GM19193 (cell line): ENCODE results near the gene H6PD.

Source experiments
- POLR2A ChIP-seq: IDR thresholded peaks from 4 replicates; pipeline ENCODE4 v1.6.1; 2011; ENCODE audit not compliant: insufficient read depth, insufficient read length; ENCODE audit errors: extremely low read depth

Gene H6PD

GRCh38 chr1:9201401-9202239 is 33.0 kb upstream of the H6PD start:
- no peak for TF ChIP-seq POLR2A

GRCh38 chr1:9202240-9202870 is 32.2 kb upstream of the H6PD start:
- no peak for TF ChIP-seq POLR2A

GRCh38 chr1:9203511-9203982 is 31.0 kb upstream of the H6PD start:
- TF ChIP-seq POLR2A: no peak

- TF ChIP-seq POLR2A: no peak
These were observed 30.3 kb upstream of the H6PD start for GRCh38 chr1:9204156-9204720.

- no peak for TF ChIP-seq POLR2A
These were observed 27.5 kb upstream of the H6PD start for GRCh38 chr1:9207086-9207485.

- TF ChIP-seq POLR2A: no peak
These were observed 26.9 kb upstream of the H6PD start for GRCh38 chr1:9207715-9208114.

GRCh38 chr1:9211291-9211811 is 23.2 kb upstream of the H6PD start:
- TF ChIP-seq POLR2A: no peak

GRCh38 chr1:9212735-9213134 is 21.8 kb upstream of the H6PD start:
- no peak for TF ChIP-seq POLR2A

GRCh38 chr1:9213956-9214355 is 20.6 kb upstream of the H6PD start:
- TF ChIP-seq POLR2A: no peak

GRCh38 chr1:9218917-9219316 is 15.7 kb upstream of the H6PD start:
- TF ChIP-seq POLR2A: no peak

- TF ChIP-seq POLR2A: no peak
These were observed 11.5 kb upstream of the H6PD start for GRCh38 chr1:9222846-9223625.

GRCh38 chr1:9224664-9225410 is 9.7 kb upstream of the H6PD start:
- TF ChIP-seq POLR2A: no peak

GRCh38 chr1:9225411-9225785 is 9.2 kb upstream of the H6PD start:
- no peak for TF ChIP-seq POLR2A

GRCh38 chr1:9228609-9229008 is 6.0 kb upstream of the H6PD start:
- TF ChIP-seq POLR2A: no peak
